ENCODE results near the gene GGNBP2. TPM values are rescaled to one million over a fixed set of nuclear protein-coding genes. Genes with fewer than 3 reads are reported as not detected.

Gene GGNBP2
- polyA plus RNA-seq, 3 donors, result 22.3 to 89.5 (median 31.5) TPM

DNA sequence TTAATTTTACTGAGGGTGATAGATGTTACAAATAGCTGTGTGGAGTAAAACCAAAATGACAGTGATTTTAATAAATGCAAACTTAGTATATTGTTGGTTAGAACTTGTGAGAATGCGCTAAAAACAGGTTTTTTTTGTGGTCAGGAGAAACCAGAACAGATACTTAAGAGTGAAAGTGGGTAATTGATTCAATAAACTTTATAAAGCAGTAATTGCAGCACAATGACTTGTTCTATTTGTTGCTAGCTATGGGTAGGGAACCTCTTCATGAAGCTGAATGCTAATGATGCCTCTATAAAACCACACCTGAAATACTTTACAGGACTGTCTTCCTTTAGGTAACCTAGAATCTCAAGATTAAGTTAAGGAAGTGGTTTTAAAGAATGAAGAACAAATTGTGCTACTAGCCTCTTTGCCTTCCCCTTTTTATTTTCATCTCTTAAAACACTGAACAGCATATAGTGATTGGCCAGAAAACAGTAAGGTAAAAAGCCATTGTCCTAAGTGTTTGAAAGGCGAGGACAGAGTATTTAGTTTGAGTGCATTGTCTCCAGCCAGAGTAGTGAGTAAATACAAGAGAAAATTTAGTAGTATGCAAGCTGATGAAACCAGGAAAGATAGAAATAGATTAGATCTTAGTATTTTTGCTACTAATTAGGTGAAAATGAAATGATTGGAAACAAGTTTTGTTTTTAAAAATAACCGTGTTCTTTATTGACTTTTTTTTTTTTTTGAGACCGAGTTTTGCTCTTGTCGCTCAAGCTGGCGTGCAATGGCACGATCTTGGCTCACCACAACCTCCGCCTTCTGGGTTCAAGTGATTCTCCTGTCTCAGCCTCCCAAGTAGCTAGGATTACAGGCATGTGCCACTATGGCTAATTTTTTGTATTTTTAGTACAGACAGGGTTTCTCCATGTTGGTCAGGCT is 6.0 kb downstream of the GGNBP2 start:
- no peaks in the 10 kb centered on the region for H3K9me3 Mint-ChIP-seq
- TF ChIP-seq, protein P1, sequence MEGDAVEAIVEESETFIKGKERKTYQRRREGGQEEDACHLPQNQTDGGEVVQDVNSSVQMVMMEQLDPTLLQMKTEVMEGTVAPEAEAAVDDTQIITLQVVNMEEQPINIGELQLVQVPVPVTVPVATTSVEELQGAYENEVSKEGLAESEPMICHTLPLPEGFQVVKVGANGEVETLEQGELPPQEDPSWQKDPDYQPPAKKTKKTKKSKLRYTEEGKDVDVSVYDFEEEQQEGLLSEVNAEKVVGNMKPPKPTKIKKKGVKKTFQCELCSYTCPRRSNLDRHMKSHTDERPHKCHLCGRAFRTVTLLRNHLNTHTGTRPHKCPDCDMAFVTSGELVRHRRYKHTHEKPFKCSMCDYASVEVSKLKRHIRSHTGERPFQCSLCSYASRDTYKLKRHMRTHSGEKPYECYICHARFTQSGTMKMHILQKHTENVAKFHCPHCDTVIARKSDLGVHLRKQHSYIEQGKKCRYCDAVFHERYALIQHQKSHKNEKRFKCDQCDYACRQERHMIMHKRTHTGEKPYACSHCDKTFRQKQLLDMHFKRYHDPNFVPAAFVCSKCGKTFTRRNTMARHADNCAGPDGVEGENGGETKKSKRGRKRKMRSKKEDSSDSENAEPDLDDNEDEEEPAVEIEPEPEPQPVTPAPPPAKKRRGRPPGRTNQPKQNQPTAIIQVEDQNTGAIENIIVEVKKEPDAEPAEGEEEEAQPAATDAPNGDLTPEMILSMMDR (IDR thresholded peaks at IDR 0.05), result no peak
- H3K4me1 Mint-ChIP-seq, result peaks cover 42% of the 10 kb centered on the region
- peaks cover 12 to 36% of the 10 kb centered on the region in 2 donors for H3K36me3 Mint-ChIP-seq
- H3K4me3 Mint-ChIP-seq, result no peak overlapping the region
- intact Hi-C loops (cut with micrococcal nuclease), result no loop called here
- Histone ChIP-seq H4K20me1 (ENCODE audit: insufficient read depth, low read length) (peaks cover 100% of the 10 kb centered on the region), H3K27ac (ENCODE audit: low read depth in 1 of 2, low read length in 2 of 2) (peak overlapping the region in 1 of 2 donors; percentile 58), H3K36me3 (replicated peaks in 1 of 2; ENCODE audit: control insufficient read depth in 1 of 2, insufficient read depth in 2 of 2, low read length in 2 of 2) (peaks cover 13 to 31% of the 10 kb centered on the region in 2 donors), H3K9ac (ENCODE audit: insufficient read depth, low read length, poor library complexity, severe bottlenecking) (no peak overlapping the region), H3K4me1 (ENCODE audit: control insufficient read depth in 1 of 2, insufficient read depth in 2 of 2, low read length in 2 of 2) (peaks cover 47 to 56% of the 10 kb centered on the region in 2 donors), H3K4me3 (replicated peaks in 1 of 3; ENCODE audit: low read depth in 2 of 3, low read length in 3 of 3) (peak overlapping the region in 1 of 3 experiments; percentile 17), H2AFZ (ENCODE audit: insufficient read depth, low read depth, low read length, poor library complexity, severe bottlenecking) (no peak overlapping the region), H3K79me2 (ENCODE audit: insufficient read depth, low read length) (peaks cover 100% of the 10 kb centered on the region), H3K4me2 (replicated peaks; ENCODE audit: extremely low read depth, low read length, poor library complexity, severe bottlenecking) (peak overlapping the region; percentile 49), H3K27me3 (ENCODE audit: control insufficient read depth in 2 of 2, insufficient read depth in 2 of 2, low read length in 2 of 2) (no peaks in the 10 kb centered on the region), H3K9me3 (replicated peaks in 1 of 2; ENCODE audit: control insufficient read depth in 1 of 2, insufficient read depth in 1 of 2, low read length in 2 of 2) (no peaks in the 10 kb centered on the region)
- H3K27ac Mint-ChIP-seq, result peak overlapping the region; percentile 40 to 83 (median 53)
- DNase-seq, result peak in 2 of 3 donors; percentile 9 to 30
- no peaks in the 10 kb centered on the region for H3K27me3 Mint-ChIP-seq (ENCODE audit: low read depth in 3 of 3)
- WGBS (ENCODE audit: insufficient coverage), result 100% methylated on average over 1 of the region's 8 CpGs

DNA sequence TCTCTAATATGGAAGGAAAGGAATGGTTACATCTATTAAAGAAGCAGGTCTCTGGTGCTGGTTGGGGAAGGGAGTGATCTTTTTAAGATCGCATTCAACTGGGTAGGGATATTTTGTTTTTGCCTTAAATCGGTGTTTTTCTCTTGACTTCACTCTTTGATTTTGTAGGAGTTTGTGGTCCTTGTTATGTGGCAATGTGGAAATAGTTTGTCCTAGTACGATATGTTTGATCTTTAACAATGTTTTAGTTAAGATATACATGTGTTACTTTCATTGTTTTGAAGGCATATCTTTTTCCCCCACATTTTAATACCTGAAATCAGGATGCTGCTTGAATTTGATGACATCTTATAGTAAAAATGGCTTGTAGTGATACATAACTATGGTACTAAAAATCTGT is 8.7 kb downstream of the GGNBP2 start:
- H3K9ac ChIP-seq (ENCODE audit: insufficient read depth, low read length, poor library complexity, severe bottlenecking), result no peak overlapping the region
- Mint-ChIP-seq H3K27me3 (ENCODE audit: low read depth in 3 of 3) (no peaks in the 10 kb centered on the region), H3K9me3 (no peaks in the 10 kb centered on the region), H3K4me3 (no peak overlapping the region), H3K36me3 (peaks cover 28 to 53% of the 10 kb centered on the region in 2 donors), H3K4me1 (peaks cover 24% of the 10 kb centered on the region), H3K27ac (no peak overlapping the region)
- intact Hi-C loops (cut with micrococcal nuclease), result no loop called here
- no CpG with 5 or more reads among the region's 3 CpGs for WGBS (ENCODE audit: insufficient coverage)
- no peak overlapping the region for H3K4me3 ChIP-seq (replicated peaks in 1 of 3; ENCODE audit: low read depth in 2 of 3, low read length in 3 of 3)
- no peak for DNase-seq
- peaks cover 37 to 52% of the 10 kb centered on the region in 2 donors for H3K36me3 ChIP-seq (replicated peaks in 1 of 2; ENCODE audit: control insufficient read depth in 1 of 2, insufficient read depth in 2 of 2, low read length in 2 of 2)
- no peak overlapping the region for H2AFZ ChIP-seq (ENCODE audit: insufficient read depth, low read depth, low read length, poor library complexity, severe bottlenecking)
- no peaks in the 10 kb centered on the region for H3K9me3 ChIP-seq (replicated peaks in 1 of 2; ENCODE audit: control insufficient read depth in 1 of 2, insufficient read depth in 1 of 2, low read length in 2 of 2)
- H3K27ac ChIP-seq (ENCODE audit: low read depth in 1 of 2, low read length in 2 of 2), result peak overlapping the region in 1 of 2 donors; percentile 1
- H4K20me1 ChIP-seq (ENCODE audit: insufficient read depth, low read length), result peaks cover 99% of the 10 kb centered on the region
- no peaks in the 10 kb centered on the region for H3K27me3 ChIP-seq (ENCODE audit: control insufficient read depth in 2 of 2, insufficient read depth in 2 of 2, low read length in 2 of 2)
- H3K79me2 ChIP-seq (ENCODE audit: insufficient read depth, low read length), result peaks cover 98% of the 10 kb centered on the region
- H3K4me1 ChIP-seq (ENCODE audit: control insufficient read depth in 1 of 2, insufficient read depth in 2 of 2, low read length in 2 of 2), result peaks cover 26 to 29% of the 10 kb centered on the region in 2 donors
- TF ChIP-seq, protein P1 (IDR thresholded peaks at IDR 0.05), result no peak
- H3K4me2 ChIP-seq (replicated peaks; ENCODE audit: extremely low read depth, low read length, poor library complexity, severe bottlenecking), result no peak overlapping the region

Measured in CD14-positive monocyte (primary cell).